HG03520 (cell line): ENCODE measurements around the gene KISS1R.
"Not testable (repeated sequence)": the region's sequence is repeated elsewhere in the genome, so short reads cannot be mapped to it uniquely, and the experiment has no call there.

Experiments used
- ATAC-seq: cut with Tn5 transposase; IDR thresholded peaks from one replicate; pipeline ENCODE4 v1.9.1; 2021; ENCODE audit warnings: mild to moderate bottlenecking, moderate library complexity; ENCODE audit not compliant: unreplicated experiment

KISS1R gene

DNA sequence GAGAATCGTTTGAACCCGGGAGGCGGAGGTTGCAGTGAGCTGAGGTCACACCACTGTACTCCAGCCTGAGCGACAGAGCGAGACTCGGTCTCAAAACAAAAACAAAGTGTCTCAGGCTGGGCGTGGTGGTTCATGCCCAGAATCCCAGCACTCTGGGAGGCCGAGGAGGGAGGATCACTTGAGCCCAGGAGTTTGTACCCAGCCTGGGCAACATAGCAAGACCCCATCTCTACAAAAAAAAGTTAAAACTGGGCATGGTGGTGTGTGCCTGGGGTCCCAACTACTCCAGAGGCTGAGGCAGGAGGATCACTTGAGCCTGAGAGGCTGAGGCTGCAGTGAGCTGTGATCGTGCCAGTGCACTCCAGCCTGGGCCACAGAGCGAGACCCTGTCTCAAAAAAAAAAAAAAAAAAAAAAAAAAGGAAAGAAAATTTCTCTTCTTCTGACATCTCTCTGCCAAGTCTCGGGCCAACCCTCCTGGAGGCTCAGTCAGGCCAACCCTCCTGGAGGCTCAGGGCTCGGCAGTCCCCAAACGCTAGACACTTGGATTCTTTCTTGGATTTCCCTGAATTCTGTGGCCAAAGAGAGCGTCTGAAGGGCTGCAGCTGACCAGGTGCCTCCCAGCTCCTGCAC, 35.0 kb downstream of the KISS1R start:
- ATAC-seq: no peak

GRCh38 chr19:952680-953444, 35.7 kb downstream of the KISS1R start:
- no peak for ATAC-seq

- ATAC-seq: no peak
These were observed 36.5 kb downstream of the KISS1R start for GRCh38 chr19:953445-954271.

DNA sequence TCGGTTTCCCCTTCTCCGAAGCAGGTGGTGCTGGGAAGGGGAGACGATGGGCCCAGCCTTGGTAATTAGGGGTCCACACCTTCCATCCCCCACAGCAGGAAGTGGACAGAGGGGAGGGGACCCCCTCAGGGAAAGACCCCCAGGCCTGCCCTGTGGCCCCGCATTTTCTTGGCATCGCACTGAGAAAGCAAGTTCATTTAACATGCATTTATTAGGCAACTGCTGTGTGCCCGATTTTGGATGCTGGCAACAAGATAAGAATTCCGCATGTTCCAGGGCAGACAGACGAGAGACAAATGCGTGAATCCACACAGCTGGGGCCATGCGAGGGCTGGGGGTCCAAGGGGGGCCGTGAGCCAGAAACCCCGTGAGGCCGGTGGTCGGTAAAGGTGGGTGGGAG, 37.1 kb downstream of the KISS1R start:
- ATAC-seq: no peak

- no peak for ATAC-seq
These were observed 37.8 kb downstream of the KISS1R start for GRCh38 chr19:954672-955494.

GRCh38 chr19:955803-956765, 39.0 kb downstream of the KISS1R start:
- no peak for ATAC-seq

DNA sequence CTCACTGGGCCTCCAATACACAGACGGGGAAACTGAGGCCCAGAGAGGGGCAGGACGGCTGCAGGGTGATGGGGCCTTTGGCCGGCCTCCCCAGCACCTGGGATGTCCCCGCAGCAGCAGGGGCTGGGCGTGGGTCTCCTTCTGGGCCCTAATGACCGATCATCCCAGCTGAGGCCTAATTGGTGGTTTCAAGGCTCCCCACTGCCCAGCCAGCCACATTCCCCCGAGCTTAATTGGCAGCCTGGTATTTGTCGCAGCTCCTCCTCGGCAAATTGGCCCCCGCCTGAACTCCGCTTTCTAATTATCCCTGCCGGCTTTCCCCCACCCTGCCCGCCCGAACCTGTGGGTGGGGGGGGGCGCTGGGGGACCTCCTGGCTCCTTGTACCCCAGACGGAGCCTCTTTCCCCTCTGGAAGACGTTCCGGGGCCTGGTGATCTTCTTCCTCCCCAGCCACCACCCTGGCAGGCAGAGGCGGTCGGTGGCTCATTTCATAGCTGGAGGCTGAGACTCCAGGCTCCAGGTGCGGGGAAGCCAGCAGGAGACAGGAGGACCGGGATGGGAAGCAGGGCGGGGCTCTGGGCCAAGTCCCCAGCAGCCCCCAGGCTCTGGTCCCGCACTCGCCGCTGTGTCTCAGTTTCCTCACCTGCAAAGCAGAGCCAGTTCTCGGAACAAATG, 39.8 kb downstream of the KISS1R start:
- no peak for ATAC-seq

GRCh38 chr19:957578-957977, 40.4 kb downstream of the KISS1R start:
- ATAC-seq: not testable (repeated sequence)

DNA sequence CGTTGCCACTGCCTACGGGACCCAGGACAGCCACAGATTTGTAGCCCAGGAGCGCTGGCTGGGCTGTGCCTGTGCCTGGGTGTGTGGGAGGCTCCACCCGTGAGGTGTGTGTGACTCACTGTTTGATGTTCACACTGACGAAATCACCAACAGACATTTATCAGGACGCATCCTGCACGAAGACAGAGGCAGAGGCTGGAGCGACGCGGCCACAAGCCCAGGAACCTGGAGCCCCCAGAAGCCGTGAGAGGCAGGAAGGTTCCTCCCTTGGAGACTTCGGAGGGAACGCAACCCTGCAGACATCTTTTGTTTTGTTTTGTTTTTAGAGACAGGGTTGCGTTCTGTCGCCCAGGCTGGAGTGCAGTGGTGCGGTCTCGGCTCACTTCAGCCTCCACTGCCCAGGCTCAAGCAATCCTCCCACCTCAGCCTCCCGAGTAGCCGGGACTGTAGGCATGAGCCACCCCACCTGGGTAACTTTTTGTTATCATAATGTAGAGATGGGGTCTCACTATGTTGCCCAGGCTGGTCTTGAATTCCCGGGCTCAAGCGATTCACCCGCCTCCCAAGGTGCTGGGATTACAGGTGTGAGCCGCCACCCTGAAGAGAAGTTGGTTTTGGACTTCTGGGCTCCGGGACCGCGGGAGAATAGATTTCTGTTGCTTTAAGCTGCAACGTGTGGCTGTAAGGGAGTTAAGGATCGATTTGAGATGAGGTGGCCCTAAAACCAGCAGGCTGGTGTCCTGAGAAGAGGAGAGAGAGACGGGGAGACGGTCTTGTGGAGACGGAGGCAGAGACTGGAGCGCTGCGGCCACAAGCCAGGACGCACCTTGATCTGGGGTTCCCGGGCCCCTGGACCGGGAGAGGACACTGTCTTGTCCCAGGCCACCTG, 42.1 kb downstream of the KISS1R start:
- ATAC-seq: no peak

DNA sequence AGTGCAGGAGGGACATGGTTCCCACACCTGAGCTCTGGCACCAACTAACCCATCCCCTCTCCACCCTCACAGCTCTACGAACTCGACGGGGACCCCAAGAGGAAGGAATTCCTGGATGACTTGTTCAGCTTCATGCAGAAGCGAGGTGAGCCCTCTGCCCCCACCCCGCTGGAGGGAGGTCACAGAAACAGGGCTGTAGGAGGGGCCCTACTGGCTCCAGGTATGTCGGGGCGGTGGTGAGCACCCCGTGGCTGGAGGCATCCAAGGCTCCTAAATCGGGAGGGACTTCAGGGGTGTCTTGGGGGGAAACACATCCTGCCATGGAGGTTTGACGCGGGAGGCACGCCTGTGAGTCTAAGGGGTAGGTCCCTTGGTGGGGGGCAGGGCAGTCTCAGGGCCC, 42.9 kb downstream of the KISS1R start:
- ATAC-seq: no peak

DNA sequence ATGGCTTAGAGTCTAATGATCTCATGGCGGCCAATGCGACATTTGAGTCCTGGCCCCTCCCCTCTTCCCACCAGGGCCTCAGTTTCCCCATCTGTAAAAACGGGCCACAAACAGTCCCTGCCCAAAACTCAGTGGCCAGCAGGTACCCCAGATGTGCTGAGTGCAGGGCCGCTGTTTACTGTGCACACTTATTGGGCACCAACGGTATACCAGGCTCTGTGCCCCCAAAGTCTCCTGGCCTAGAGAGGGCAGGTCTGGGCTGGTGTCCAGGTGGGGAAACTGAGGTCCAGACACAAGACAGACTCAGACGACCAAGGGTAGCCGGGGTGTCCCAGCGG, 43.4 kb downstream of the KISS1R start:
- ATAC-seq: no peak

- ATAC-seq: no peak
These were observed 44.9 kb downstream of the KISS1R start for GRCh38 chr19:961866-962620.

- no peak for ATAC-seq
These were observed 45.7 kb downstream of the KISS1R start for GRCh38 chr19:962683-963400.

GRCh38 chr19:963486-963951, 46.4 kb downstream of the KISS1R start:
- no peak for ATAC-seq

DNA sequence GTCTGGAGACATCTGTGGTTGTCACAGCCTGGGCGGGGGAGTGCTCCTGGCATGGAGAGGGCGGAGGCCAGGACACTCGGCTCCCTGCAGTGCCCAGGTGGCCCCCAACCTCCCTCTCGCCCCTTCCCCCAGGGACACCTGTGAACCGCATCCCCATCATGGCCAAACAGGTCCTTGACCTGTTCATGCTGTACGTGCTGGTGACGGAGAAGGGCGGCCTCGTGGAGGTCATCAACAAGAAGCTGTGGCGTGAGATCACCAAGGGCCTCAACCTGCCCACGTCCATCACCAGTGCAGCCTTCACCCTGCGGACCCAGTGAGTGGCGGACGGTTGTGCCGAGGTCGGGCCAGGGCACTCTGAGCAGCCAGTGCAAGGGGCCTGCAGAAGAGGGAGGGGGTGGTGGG, 47.0 kb downstream of the KISS1R start:
- no peak for ATAC-seq

DNA sequence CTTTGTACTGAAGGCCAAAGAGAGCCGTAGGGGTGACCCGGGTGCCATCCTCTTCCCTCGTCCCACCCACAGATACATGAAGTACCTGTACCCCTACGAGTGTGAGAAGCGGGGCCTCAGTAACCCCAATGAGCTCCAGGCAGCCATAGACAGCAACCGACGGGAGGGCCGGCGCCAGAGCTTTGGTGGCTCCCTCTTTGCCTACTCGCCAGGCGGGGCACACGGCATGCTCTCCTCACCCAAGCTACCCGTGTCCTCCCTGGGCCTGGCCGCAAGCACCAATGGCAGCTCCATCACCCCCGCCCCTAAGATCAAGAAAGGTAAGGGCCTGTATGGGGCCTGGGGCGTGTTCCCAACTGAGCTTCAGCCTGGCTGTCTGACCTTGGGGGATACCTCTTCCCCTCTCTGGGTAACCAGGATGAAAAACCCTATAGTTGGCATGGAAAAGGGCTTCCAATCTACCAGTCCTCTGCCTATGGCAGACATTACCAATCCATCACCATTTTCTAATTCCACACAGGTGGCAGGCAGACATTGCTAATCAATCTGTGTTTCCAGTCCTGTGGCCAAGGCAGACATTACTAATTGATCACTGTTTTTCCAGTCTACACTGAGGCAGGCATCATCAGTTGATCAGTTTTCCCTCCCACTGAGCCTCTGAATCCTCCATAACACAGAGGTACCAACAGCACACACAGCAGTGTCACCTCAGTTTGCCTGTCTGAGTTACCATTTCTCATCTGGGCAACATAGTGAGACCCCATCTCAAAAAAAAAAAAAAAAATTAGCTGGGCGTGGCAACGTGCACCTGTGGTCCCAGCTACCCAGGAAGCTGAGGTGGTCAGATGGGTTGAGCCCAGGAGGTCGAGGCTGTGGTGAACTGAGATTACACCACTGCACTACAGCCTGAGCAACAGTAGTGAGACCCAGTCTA, 47.9 kb downstream of the KISS1R start:
- no peak for ATAC-seq
